ENCODE measurements around the gene RABGGTA.

GRCh38 chr14:24297190-24297964, 26.0 kb upstream of the RABGGTA start:
- TF ChIP-seq CTCF (conservative IDR thresholded peaks at IDR 0.05; ENCODE audit: low read depth in 2 of 2) (peak; percentile 56 to 70), EZH2 (IDR thresholded peaks at IDR 0.05; ENCODE audit: low read depth, unreplicated experiment) (no peak), POLR2AphosphoS5 (IDR thresholded peaks at IDR 0.05; ENCODE audit: low read depth) (no peak), REST (IDR thresholded peaks at IDR 0.05; ENCODE audit: unreplicated experiment) (no peak), EZH2phosphoT487 (IDR thresholded peaks at IDR 0.05; ENCODE audit: unreplicated experiment) (no peak)

Measured in GM23338 (cell line).